D721Med (cell line): ENCODE measurements around the gene P2RX1.
"Not testable (repeated sequence)": the region's sequence is repeated elsewhere in the genome, so short reads cannot be mapped to it uniquely, and the experiment has no call there.

Experiments used
- DNase-seq: peaks from one replicate; pipeline ENCODE4 v3.0.0; 2011; ENCODE audit warnings: low spot score; ENCODE audit not compliant: insufficient read length
- FAIRE-seq: peaks from 2 replicates; lab custom pipeline; 2011; peaks lifted over from hg19 to GRCh38; lab: Jason Lieb, UNC
- CTCF ChIP-seq: IDR thresholded peaks from 2 replicates; pipeline ENCODE4 v1.5.1; 2012; ENCODE audit warnings: mild to moderate bottlenecking, control low read depth; ENCODE audit not compliant: insufficient read depth; ENCODE audit errors: missing control alignments

Gene P2RX1

GRCh38 chr17:3951003-3951402 lies 34.7 kb upstream of the P2RX1 start:
- no peak for FAIRE-seq
- TF ChIP-seq CTCF: no peak
- no peak for DNase-seq

- DNase-seq (no peak), FAIRE-seq (no peak)
- no peak for TF ChIP-seq CTCF
These were observed 34.3 kb upstream of the P2RX1 start for GRCh38 chr17:3950584-3950983.

GRCh38 chr17:3949418-3949817 lies 33.2 kb upstream of the P2RX1 start:
- DNase-seq (no peak), FAIRE-seq (no peak)
- no peak for TF ChIP-seq CTCF

- FAIRE-seq: not testable (repeated sequence)
- peak; percentile 68 for DNase-seq
These were observed 32.3 kb upstream of the P2RX1 start for GRCh38 chr17:3948551-3948950.

GRCh38 chr17:3947318-3947810 lies 31.1 kb upstream of the P2RX1 start:
- FAIRE-seq (no peak), DNase-seq (no peak)
- TF ChIP-seq CTCF: no peak

- FAIRE-seq (no peak), DNase-seq (no peak)
These were observed 30.5 kb upstream of the P2RX1 start for GRCh38 chr17:3946711-3947235.

GRCh38 chr17:3944485-3945388 lies 28.5 kb upstream of the P2RX1 start:
- no peak for TF ChIP-seq CTCF
- no peak for FAIRE-seq
- no peak for DNase-seq

More at GRCh38 chr17:3946711-3947235, 30.5 kb upstream of the P2RX1 start:
- no peak for TF ChIP-seq CTCF
